CD14-positive monocyte (primary cell): ENCODE data around the gene CISTR. TPM values are rescaled to one million over a fixed set of nuclear protein-coding genes. Genes with fewer than 3 reads are reported as not detected.

Source experiments
- DNase-seq, 3 donors: peaks; one replicate each; pipeline ENCODE4 v3.0.0-alpha.2; 2011 to 2022
- H2AFZ ChIP-seq: 2 replicates; pipeline ENCODE4 v1.6.0; 2012; ENCODE audit warnings: mild to moderate bottlenecking, low read depth, low read length, inconsistent platforms; ENCODE audit not compliant: insufficient read depth, poor library complexity, severe bottlenecking
- H3K27ac ChIP-seq, 2 donors: 1 replicate in 1 of 2; 2 replicates in 1 of 2; pipeline ENCODE4 v1.5.1; 2012 to 2013; ENCODE audit warnings: low read length in 2 of 2, control low read depth in 1 of 2, inconsistent platforms in 1 of 2, low read depth in 1 of 2, mild to moderate bottlenecking in 1 of 2
- H3K27me3 ChIP-seq, 2 donors: one replicate each; pipeline versions ENCODE4 v1.6.0 to v1.6.1; 2011 to 2013; ENCODE audit warnings: low read length in 2 of 2; ENCODE audit not compliant: control insufficient read depth in 2 of 2, insufficient read depth in 2 of 2
- H3K36me3 ChIP-seq, 2 donors: replicated peaks in 1 of 2; 1 replicate in 1 of 2; 2 replicates in 1 of 2; pipeline versions ENCODE4 v1.5.1 to v1.6.1; 2012 to 2013; ENCODE audit warnings: low read length in 2 of 2, control low read depth in 1 of 2, inconsistent platforms in 1 of 2, mild to moderate bottlenecking in 1 of 2; ENCODE audit not compliant: insufficient read depth in 2 of 2, control insufficient read depth in 1 of 2
- H3K4me1 ChIP-seq, 2 donors: 1 replicate in 1 of 2; 2 replicates in 1 of 2; pipeline versions ENCODE4 v1.5.1 to v1.6.1; 2012 to 2013; ENCODE audit warnings: low read length in 2 of 2, control low read depth in 1 of 2, inconsistent platforms in 1 of 2, mild to moderate bottlenecking in 1 of 2, moderate library complexity in 1 of 2; ENCODE audit not compliant: insufficient read depth in 2 of 2, control insufficient read depth in 1 of 2
- H3K4me2 ChIP-seq: replicated peaks from 2 replicates; pipeline ENCODE3; 2012; ENCODE audit warnings: low read length, moderate library complexity, mild to moderate bottlenecking; ENCODE audit not compliant: poor library complexity, severe bottlenecking; ENCODE audit errors: extremely low read depth
- H3K4me3 ChIP-seq, 3 experiments: fragments of 200-600 bp in 1 of 3; sonication (generic) in 1 of 3; replicated peaks in 1 of 3; 1 replicate in 2 of 3; 2 replicates in 1 of 3; pipeline ENCODE4 v1.5.1; 2011 to 2013; ENCODE audit warnings: low read length in 3 of 3, mild to moderate bottlenecking in 3 of 3, control low read depth in 2 of 3, low read depth in 2 of 3, inconsistent platforms in 1 of 3, moderate library complexity in 1 of 3
- H3K79me2 ChIP-seq: 2 replicates; pipeline ENCODE4 v1.6.0; 2012; ENCODE audit warnings: mild to moderate bottlenecking, control low read depth, inconsistent platforms, low read length, moderate library complexity; ENCODE audit not compliant: insufficient read depth
- H3K9ac ChIP-seq: 2 replicates; pipeline ENCODE4 v1.6.0; 2017; ENCODE audit warnings: low read length, mild to moderate bottlenecking; ENCODE audit not compliant: insufficient read depth, poor library complexity, severe bottlenecking
- H3K9me3 ChIP-seq, 2 donors: replicated peaks in 1 of 2; 1 replicate in 1 of 2; 2 replicates in 1 of 2; pipeline versions ENCODE4 v1.5.1 to v1.6.1; 2012 to 2013; ENCODE audit warnings: low read length in 2 of 2, control low read depth in 1 of 2; ENCODE audit not compliant: control insufficient read depth in 1 of 2, insufficient read depth in 1 of 2
- H4K20me1 ChIP-seq: 2 replicates; pipeline ENCODE4 v1.6.0; 2012; ENCODE audit warnings: mild to moderate bottlenecking, low read length, control low read depth, moderate library complexity; ENCODE audit not compliant: insufficient read depth
- H3K27ac Mint-ChIP-seq, 7 donors: one replicate each; pipeline ENCODE4 v1.8.0; 2020; ENCODE audit warnings: mild to moderate bottlenecking in 7 of 7, mixed read lengths in 7 of 7, moderate library complexity in 6 of 7, inconsistent platforms in 2 of 7
- H3K27me3 Mint-ChIP-seq, 3 donors: one replicate each; pipeline ENCODE4 v1.8.0; 2021 to 2022; ENCODE audit warnings: low read depth in 3 of 3, mild to moderate bottlenecking in 3 of 3, mixed read lengths in 3 of 3, moderate library complexity in 3 of 3, inconsistent platforms in 1 of 3
- H3K36me3 Mint-ChIP-seq, 2 donors: one replicate each; pipeline ENCODE4 v1.8.0; 2020; ENCODE audit warnings: mixed read lengths in 2 of 2, inconsistent platforms in 1 of 2, mild to moderate bottlenecking in 1 of 2
- H3K4me1 Mint-ChIP-seq: one replicate; pipeline ENCODE4 v1.8.0; 2020; ENCODE audit warnings: mild to moderate bottlenecking, mixed read lengths
- H3K4me3 Mint-ChIP-seq, 2 donors: one replicate each; pipeline ENCODE4 v1.8.0; 2020; ENCODE audit warnings: mild to moderate bottlenecking in 2 of 2, mixed read lengths in 2 of 2, moderate library complexity in 1 of 2
- H3K9me3 Mint-ChIP-seq, 7 donors: one replicate each; pipeline ENCODE4 v1.8.0; 2020 to 2022; ENCODE audit warnings: mixed read lengths in 7 of 7, mild to moderate bottlenecking in 6 of 7, moderate library complexity in 6 of 7, inconsistent platforms in 2 of 7
- CTCF ChIP-seq: fragments of 200-600 bp; IDR thresholded peaks from one replicate; pipeline ENCODE4 v1.8.0; 2022; ENCODE audit warnings: antibody characterized with exemption, mild to moderate bottlenecking
- WGBS: methylation state at CpG from one replicate; pipeline ENCODE4 v1.1.5; 2013; ENCODE audit warnings: missing lambda C conversion rate; ENCODE audit not compliant: insufficient coverage; 5-methylcytosine and 5-hydroxymethylcytosine counted together
- intact Hi-C, 2 donors: fragments of 100-400 bp; cut with micrococcal nuclease; formaldehyde crosslinking; loops; one replicate each; pipeline versions ENCODE4 v1.15.0 to v1.15.1; 2023
- polyA plus RNA-seq, 3 donors: library from polyadenylated mRNA; depleted of rRNA in 1 of 3; unstranded in 2 of 3; stranded (reverse) in 1 of 3; fragments of 300-500 nt in 2 of 3; fragments of >200 nt in 1 of 3; fragmentation: Illumina TruSeq in 2 of 3; gene quantifications; 1 replicate in 2 of 3; 2 replicates in 1 of 3; pipeline ENCODE4 v1.2.3, GENCODE V29; 2012 to 2021

CISTR gene
- polyA plus RNA-seq, 3 donors = not detected

GRCh38 chr12:53795927-53796326 is 44.1 kb upstream of the CISTR start:
- Mint-ChIP-seq H3K27ac (no peak overlapping the region), H3K27me3 (peaks cover 13 to 32% (median 16%) of the 10 kb centered on the region in 3 donors), H3K9me3 (no peaks in the 10 kb centered on the region), H3K36me3 (no peaks in the 10 kb centered on the region), H3K4me3 (no peak overlapping the region), H3K4me1 (no peaks in the 10 kb centered on the region)
- no peaks in the 10 kb centered on the region for H4K20me1 ChIP-seq
- 92% methylated on average over 2 of the region's 6 CpGs for WGBS
- no peaks in the 10 kb centered on the region for H3K9me3 ChIP-seq
- H3K79me2 ChIP-seq = no peaks in the 10 kb centered on the region
- H3K27me3 ChIP-seq = peaks cover 38 to 56% of the 10 kb centered on the region in 2 donors
- no peak for DNase-seq
- intact Hi-C loops = no loop called here
- TF ChIP-seq CTCF = no peak
- no peak overlapping the region for H2AFZ ChIP-seq
- H3K9ac ChIP-seq = no peak overlapping the region
- no peaks in the 10 kb centered on the region for H3K36me3 ChIP-seq
- H3K4me2 ChIP-seq = no peak overlapping the region
- no peaks in the 10 kb centered on the region for H3K4me1 ChIP-seq
- H3K27ac ChIP-seq = no peak overlapping the region
- H3K4me3 ChIP-seq = no peak overlapping the region

- Histone ChIP-seq H3K27ac (no peak overlapping the region), H3K36me3 (no peaks in the 10 kb centered on the region), H3K27me3 (peaks cover 33 to 47% of the 10 kb centered on the region in 2 donors), H2AFZ (no peak overlapping the region), H3K4me3 (no peak overlapping the region), H3K9ac (no peak overlapping the region), H3K4me2 (no peak overlapping the region), H3K9me3 (no peaks in the 10 kb centered on the region), H3K79me2 (no peaks in the 10 kb centered on the region), H3K4me1 (no peaks in the 10 kb centered on the region), H4K20me1 (no peaks in the 10 kb centered on the region)
- Mint-ChIP-seq H3K4me1 (no peaks in the 10 kb centered on the region), H3K36me3 (no peaks in the 10 kb centered on the region), H3K27me3 (peaks cover 14 to 35% (median 19%) of the 10 kb centered on the region in 3 donors), H3K27ac (no peak overlapping the region), H3K4me3 (no peak overlapping the region), H3K9me3 (no peaks in the 10 kb centered on the region)
- intact Hi-C loops = loop anchor here in 1 of 2 donors (5.0 kb wide), 1 partner anchor 399 kb away; no protein-coding TSS in a partner anchor
- no peak for TF ChIP-seq CTCF
- WGBS = 80% methylated on average over 1 of the region's 2 CpGs
- DNase-seq = no peak
Measured at GRCh38 chr12:53793221-53793620, 41.4 kb upstream of the CISTR start.
